HG03280 (cell line): ENCODE measurements around the gene PPP1R13L.

Experiments used
- ATAC-seq: cut with Tn5 transposase; IDR thresholded peaks from one replicate; pipeline ENCODE4 v1.9.1; 2021; ENCODE audit warnings: mild to moderate bottlenecking, moderate library complexity; ENCODE audit not compliant: unreplicated experiment

PPP1R13L gene, protein sequence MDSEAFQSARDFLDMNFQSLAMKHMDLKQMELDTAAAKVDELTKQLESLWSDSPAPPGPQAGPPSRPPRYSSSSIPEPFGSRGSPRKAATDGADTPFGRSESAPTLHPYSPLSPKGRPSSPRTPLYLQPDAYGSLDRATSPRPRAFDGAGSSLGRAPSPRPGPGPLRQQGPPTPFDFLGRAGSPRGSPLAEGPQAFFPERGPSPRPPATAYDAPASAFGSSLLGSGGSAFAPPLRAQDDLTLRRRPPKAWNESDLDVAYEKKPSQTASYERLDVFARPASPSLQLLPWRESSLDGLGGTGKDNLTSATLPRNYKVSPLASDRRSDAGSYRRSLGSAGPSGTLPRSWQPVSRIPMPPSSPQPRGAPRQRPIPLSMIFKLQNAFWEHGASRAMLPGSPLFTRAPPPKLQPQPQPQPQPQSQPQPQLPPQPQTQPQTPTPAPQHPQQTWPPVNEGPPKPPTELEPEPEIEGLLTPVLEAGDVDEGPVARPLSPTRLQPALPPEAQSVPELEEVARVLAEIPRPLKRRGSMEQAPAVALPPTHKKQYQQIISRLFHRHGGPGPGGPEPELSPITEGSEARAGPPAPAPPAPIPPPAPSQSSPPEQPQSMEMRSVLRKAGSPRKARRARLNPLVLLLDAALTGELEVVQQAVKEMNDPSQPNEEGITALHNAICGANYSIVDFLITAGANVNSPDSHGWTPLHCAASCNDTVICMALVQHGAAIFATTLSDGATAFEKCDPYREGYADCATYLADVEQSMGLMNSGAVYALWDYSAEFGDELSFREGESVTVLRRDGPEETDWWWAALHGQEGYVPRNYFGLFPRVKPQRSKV

DNA sequence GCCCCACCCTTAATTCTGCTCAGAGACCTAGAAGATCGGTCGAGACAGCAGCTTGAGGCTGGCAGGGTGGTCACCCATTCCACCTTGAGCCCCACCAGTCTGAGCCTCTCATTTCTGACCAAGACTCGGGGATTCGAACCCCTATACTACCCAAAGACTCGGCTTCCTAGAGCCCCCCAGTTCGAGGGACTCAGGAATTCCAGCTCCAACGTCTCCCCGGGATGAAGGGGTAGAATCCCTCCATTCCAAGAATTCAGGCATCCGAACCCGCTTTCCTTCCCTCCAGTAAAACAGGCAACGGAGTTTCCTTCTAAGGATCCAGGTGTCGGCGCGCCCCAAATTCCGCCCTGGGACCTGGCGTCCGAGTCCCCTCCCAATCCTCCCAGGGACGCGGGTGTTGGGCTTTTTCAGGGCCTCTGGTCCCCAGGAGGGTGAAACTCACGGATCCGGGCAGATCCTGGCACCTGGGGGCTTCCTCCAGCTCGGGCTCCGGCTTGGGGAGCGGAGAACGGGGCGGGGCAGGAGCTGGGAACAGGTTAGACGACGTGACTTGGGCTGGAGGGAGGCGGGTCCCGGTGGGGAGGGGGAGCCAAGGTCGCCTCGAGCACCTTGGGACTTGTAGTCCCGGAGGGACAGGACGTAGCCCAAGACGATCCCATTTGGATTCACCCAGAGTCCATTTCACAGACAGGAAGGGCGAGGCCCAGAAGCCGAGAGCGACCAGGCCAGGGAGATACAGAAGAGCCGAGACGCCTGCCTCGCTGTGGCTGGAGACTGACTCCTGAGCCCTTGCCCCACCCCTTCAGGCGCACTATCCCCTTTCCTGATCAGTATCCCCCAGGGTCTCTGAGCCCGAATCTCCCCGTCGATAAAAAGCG is at the start of gene PPP1R13L:
PPP1R13L (minus strand) TSS at position 513 of the 878 bp plus-strand sequence. CDS start 6,751 bp downstream, outside the sequence.
- peak; percentile 27 for ATAC-seq

DNA sequence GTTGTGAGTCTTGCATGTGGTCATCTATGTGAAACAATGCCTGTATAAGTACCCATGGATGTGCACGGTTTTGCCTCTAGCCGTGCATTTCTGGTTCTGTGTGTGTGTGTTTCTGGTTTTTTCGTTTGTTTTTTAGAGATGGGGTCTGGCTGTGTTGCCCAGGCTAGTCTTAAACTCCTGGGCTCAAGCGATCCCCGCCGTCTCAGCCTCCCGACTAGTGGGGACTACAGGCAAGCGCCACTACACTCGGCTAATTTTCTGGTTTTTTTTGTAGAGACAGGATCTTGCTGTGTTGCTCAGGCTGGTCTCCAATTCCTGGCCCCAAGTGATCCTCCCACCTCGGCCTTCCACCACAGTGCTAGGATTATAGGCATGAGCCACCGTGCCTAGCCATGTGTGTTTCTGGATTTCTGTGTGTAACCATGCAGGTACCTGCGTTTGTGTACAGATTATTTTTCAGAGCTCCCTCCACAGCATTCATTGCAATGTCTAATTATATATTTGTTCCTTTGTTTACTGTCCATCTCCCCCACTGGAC is 47.0 kb upstream of the PPP1R13L start:
- ATAC-seq = no peak

DNA sequence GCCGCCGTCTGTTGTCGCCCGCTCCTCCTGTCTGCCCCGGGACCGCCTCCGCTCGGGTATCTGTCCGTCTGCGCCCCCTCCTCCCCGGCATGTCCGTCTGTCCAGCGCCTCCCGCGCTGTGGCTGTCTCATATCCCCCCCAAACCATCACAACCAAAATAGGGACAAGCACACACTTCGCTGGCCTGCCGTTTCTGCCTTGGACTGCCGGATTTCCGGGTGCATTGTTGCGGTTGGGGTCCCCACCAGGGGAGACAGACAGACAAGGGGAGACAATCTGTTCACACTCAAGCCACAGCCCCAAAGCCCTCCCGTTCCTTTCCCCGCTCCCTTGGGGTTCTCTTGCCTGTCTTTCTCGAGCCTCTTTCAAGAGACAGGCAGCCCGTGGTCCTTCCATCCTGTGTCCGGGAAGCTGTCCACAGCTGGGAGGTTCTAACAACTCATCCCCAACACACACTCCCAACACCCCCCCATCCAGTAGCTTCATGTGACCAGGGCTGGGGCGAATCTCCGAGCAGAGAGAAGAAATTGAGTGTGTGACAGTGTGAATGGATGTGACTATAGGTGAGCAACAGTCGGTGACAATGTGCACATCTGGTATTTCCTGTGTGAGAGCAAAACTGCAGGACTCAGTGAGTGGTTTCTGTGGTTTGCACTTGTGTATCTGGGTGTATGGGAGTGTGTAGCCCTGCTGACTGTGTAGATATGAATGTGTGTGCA is 46.4 kb upstream of the PPP1R13L start:
- ATAC-seq = no peak

DNA sequence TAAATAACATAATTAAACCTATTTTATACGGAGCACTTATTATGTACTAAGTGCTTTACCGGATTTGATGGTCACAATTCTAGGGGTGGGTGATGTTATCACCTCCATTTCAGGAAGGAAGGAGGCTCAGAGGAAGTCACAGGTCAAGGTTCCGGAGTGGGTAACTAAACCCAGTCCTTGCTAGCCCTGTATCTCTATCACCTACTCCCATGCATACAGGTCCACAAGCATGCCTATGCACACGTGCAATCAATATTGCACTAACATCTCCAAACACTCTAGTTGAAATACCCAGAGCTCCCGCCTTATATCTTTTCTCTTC is 45.1 kb upstream of the PPP1R13L start:
- no peak for ATAC-seq

DNA sequence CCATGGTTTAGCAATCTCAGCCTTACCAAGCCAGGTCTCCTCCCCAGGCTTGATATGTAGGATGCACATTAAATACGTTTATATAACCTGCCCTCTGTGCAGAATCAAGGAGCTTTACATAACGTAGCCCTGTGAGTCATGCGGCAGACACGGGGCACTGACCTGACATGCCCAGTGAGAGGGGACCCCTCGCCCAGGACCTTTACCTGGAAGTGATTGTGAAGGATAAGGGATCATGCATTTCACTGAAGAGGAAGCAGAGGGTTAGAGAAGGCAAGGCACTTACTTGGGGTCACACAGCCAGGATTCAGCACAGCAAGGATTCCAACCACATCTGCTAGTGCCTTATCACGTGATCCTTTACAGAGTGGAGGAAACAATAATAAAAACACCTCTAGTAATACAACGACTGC is 44.0 kb upstream of the PPP1R13L start:
- no peak for ATAC-seq

DNA sequence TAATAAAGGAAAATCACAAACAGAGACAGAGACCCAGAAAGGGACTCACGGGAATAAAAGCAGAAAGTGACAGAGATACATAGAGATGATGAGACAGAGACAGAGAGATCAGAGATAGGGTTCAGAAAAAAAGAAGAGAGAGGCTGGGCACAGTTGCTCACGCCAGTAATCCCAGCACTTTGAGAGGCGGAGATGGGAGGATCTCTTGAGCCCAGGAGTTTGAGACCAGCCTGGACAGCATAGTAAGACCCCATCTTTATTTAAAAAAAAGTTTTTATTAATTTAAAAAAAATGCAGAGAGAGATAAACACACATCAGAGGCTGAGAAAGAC is 43.5 kb upstream of the PPP1R13L start:
- ATAC-seq = no peak

DNA sequence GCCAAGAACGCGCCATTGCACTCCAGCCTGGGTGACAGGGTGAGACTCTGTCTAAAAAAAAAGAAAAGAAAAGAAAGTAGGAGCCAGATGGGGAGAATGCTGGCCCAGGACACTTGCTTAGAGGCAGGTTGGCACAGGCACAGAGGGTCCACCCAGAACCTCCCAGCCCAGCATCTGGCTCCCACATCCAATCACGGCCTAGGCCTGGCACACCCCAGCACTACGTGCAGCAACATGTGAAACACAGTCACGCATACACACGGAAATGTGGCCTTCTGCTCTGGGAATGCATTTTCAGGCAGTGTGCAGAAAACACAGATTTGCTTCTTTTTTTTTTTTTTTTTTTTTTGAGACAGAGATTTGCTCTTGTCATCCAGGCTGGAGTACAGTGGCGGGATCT is 42.1 kb upstream of the PPP1R13L start:
- no peak for ATAC-seq

DNA sequence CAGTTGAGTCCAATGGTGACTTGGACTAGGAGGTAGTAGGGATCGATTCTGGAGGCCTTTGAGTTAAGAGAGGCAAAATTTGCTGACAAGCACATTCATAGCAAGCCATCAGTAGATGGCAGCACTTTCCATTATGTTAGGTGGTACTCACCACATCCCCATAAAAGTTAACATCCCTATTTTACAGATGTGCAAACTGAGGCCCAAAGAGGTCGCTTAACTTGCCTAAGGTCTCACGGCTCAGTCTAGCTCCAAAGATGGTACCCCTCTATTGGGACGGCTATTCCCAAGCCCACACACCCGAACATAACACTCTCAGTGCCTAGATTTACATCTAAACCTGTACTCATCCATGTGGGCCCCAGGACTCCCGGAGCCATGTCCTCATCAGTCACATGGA is 41.4 kb upstream of the PPP1R13L start:
- no peak for ATAC-seq

DNA sequence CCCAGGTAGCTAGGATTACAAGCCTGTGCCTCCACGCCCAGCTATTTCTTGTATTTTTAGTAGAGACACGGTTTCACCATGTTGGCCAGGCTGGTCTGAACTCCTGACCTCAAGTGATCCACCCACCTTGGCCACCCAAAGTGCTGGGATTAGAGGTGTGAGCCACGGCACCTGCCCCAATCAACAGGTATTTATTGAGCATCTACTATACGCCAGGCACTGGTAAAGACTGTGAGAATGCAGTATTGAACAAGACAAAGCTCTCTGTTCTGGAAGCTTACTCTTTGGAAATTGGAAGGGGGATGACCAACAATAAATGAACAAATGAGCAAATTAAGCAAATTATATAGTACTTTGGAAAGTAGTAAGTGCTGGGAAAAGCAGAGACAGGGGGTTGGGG is 40.3 kb upstream of the PPP1R13L start:
- no peak for ATAC-seq

DNA sequence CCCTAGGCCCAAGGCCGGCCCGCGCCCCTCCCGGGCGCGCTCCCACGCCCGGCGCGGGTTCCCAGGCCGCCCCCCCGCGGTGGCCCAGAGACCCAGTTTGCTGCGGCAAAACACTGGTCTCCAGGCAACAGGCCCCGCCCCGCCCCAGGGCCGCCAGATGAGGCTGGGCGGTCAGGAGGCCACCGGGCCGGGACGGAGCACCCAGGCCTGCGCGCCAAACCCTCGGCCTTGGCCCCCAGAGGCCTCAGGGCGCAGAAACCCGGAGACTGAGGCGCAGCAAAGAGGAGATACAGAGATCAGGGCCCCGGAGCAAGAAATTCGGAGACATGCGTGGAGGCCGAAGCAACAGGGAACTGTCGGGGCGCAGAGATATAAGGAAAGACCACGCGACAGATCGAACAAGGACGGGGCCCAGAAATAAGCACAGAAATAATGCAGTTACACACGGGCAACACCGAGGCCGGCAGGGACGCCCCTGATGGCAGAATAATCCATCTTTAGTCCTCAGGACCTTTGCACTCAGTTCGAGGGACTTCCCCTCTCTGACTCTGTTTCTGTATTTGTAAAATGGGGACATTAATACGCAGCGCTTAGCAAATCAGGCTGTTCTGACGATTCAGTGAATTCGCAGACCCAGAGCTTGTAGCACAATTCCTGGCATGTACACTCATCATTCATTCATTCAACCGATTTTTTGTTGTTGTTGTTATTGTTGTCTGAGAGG is 39.6 kb upstream of the PPP1R13L start:
- peak; percentile 48 for ATAC-seq

DNA sequence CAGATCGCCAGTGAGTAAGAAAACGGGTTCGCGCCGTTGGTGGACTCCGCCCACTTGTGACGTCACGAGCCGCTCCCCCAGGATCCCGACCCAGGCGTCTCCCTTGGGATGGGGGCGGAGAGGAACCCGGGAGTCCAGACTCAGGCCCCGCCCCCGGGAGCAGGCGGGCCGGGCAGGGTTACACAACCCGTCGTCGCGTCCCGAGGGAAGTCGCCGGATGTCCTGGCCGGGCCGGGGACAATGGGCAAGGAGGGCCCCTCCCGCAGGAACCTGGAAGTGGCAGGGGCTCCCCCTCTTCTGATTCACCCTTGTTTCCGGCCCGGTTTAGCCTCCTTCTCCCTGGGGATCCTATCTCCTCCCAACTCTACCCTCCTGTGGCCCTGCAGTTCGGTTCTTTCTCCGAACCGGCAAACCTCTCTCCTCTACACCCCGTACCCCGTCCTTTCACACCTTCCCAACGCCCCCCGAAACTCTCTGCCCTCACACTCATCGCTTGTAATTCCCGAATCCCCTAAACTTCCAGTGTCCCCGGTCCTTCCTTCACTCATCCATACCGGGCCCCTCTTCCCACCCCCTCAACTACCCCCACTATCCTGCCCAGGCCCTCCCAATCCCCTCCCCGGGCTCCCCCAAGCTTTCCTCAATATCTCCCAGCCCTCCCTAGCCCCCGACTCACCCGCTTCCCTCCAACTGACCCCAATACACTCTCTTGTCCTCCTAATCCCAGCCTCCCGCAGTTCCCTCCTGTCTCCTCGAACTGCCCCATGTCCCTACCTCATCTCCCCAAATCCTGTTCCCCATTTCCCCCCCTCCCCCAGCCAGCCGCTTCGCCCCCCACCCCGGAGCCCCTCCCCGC is 38.8 kb upstream of the PPP1R13L start:
- no peak for ATAC-seq

DNA sequence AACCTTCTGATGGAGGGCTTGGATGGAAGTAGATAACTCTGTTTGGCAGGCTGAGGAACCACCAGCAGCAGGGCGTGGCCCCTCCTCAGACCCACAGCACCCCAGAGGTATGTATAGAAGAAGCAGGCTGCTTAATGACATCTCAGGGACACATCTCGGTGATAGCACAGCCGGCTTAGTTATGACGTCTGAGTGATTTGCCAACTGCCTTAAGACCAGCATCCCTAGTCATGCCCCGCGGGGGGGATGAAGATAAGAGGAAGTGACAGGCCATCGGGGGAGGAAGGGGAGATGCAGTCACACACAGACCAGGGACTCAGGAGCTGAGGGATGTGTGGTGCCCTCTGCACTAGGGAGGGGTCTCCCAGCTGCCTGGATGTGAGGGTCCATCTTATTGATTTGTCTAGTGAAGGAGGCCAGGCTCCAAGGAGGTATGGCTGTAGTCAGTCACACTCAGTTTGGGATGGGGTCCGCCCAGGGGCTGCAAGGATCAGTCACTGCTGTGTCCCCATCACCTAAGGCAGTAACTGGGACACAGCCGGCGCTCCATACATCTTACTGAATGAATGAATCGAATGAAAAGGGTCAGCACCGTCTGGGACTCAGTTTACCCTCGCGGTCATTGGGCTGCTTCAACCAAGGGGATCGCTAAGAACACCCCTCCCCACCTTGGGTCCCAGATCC is 38.1 kb upstream of the PPP1R13L start:
- no peak for ATAC-seq

DNA sequence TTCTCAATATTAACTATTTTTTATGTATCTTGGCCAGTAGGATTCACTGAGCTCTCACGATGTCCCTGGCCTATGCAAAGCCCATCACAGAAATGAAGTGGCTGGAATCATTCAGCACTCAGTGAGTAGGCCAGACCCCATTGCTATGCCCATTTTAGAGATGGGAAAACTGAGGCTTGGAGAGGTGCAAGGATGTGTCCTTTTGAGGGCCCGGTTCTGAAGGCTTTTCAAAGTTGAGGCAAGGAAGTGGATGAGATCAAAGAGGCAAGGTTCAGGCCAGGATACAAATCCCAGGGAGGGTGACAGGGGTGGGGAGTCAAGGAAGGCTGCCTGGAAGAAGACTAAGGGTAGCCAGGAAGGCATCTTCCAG is 37.5 kb upstream of the PPP1R13L start:
- ATAC-seq = no peak

DNA sequence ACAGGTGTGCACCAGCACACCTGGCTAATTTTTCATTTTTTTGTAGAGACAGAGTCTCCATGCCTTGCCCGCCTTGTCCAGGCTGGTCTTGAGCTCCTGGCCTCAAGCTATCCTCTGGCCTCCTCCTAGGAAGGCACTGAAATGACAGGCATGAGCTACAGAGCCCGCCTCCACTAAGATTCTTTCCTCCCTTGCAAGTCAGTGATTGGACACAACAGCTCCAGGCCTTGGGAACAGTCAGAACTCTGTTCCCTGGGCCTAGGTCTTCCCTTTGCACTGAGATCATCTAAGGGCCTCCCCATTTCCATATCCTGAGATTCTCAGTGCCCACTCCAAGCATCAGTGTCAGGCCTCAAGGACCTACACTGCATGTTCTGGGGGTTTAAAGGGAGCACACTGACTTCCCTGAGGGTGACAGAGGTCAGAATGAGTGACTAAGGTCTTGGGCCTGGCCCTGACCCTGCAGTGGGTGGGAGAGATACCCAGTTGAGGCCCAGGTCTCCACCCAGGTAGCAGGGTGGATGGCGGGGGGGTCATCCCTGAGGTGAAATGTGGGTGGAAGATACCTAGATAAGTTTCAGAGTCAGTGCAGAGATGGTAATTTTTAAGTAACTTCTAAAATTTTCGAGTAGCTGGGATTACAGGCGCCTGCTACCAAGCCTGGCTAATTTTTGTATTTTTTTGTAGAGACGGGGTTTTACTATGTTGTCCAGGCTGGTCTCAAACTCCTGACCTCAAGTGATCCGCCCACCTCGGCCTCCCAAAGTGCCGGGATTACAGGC is 36.2 kb upstream of the PPP1R13L start:
- ATAC-seq = no peak

DNA sequence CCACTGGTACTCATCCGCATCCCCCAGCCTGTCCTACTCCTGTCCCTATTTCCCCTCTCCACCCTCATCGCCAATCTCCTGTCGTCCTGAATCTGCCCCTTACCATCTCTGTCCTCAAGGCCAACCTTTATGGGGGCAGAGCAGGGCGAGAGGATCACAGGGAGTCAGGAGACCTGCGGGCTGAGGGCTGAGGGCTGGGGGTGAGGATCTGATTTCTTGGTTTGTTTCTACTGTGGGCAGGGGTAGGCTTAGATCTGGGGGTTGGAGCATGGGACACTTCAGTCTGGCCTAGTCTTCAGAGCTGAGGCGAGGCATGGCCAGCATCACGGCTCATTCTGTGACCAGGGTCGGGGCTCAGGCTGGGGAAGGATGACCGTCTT is 35.4 kb upstream of the PPP1R13L start:
- ATAC-seq = no peak

DNA sequence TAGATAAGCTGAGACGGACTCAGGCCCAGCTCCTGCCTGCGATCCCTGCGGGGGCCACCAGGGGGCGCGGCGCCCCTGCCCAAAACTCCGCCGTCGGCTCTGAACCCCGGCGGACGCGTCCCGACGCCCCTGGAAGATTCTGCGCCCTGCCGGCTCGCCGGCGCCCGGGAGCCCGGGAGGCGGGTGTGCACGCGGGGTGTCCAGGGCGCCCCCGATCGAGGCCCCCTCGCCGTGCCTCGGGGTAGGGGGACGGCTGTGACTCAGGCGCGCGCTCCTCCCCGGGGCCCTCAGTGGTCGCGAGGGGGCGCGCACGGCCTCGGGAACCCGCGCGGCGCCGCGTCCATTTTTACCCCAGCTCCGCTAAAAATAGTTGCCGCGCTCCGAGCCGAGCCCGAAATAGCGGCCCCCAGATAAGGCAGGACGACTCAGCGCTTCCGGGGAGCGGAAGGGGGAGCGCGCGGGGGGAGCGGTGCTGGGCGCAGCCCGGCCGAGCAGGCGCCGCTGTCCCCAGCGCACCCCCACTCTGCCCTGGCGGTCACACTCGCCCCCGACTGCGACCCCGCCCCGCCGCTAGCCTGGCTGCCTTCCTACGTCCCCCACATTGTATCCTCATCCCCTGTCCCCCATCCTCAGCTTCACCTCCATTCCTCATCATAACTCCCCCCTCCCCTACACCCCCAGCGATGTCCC is 34.8 kb upstream of the PPP1R13L start:
- peak; percentile 65 for ATAC-seq

DNA sequence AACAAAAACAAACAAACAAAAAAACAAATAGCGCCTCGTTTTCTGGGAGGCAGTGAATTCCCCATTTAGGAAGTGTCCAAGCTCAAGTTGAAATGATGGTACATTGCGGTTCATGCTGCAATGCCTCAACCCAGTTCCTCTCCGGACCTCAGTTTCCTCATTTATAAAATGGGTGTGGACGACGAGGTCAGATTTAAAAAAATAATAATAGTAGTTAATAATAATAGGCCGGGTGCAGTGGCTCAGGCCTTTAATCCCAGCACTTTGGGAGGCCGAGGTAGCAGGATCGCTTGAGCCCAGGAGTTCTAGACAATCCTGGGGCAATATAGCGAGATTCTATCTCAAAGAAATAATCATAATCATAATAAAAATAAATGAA is 34.3 kb upstream of the PPP1R13L start:
- ATAC-seq = no peak
